Hematopoietic multipotent progenitor cell treated with erythropoietin and hydrocortisone succinate and interleukin-3 and kit ligand, for 6 days (in vitro differentiated cells): ENCODE measurements around the gene CNDP2.

ENCODE experiments used
- DNase-seq: peaks from one replicate; pipeline ENCODE4 v3.0.0-alpha.2; 2015

CNDP2 gene

GRCh38 chr18:74495581-74496507 lies at the start of gene CNDP2:
Gene CNDP2 (plus strand): TSS chr18:74496363. CDS start chr18:74499974, 3,611 bp downstream.
- DNase-seq, result peak; percentile 100

GRCh38 chr18:74446631-74447403 lies 49.3 kb upstream of the CNDP2 start:
- no peak for DNase-seq

GRCh38 chr18:74447404-74448152 lies 48.6 kb upstream of the CNDP2 start:
- no peak for DNase-seq

- DNase-seq, result no peak
Measured at GRCh38 chr18:74450626-74451025, 45.5 kb upstream of the CNDP2 start.

- no peak for DNase-seq
Measured at GRCh38 chr18:74451148-74451547, 45.0 kb upstream of the CNDP2 start.

- no peak for DNase-seq
Measured at GRCh38 chr18:74453016-74453566, 43.1 kb upstream of the CNDP2 start.

GRCh38 chr18:74453642-74454198 lies 42.4 kb upstream of the CNDP2 start:
- no peak for DNase-seq

GRCh38 chr18:74454279-74454751 lies 41.8 kb upstream of the CNDP2 start:
- DNase-seq, result no peak

- no peak for DNase-seq
Measured at GRCh38 chr18:74455386-74455785, 40.8 kb upstream of the CNDP2 start.

GRCh38 chr18:74456017-74456348 lies 40.2 kb upstream of the CNDP2 start:
- no peak for DNase-seq

- DNase-seq, result no peak
Measured at GRCh38 chr18:74456349-74457042, 39.7 kb upstream of the CNDP2 start.

GRCh38 chr18:74457043-74457724 lies 39.0 kb upstream of the CNDP2 start, which contains the start of gene DIPK1C:
Gene DIPK1C (minus strand): TSS chr18:74457308. CDS start chr18:74457259, 49 bp downstream.
- DNase-seq, result no peak

GRCh38 chr18:74457725-74458421 lies 38.3 kb upstream of the CNDP2 start:
- DNase-seq, result no peak

GRCh38 chr18:74459889-74460288 lies 36.3 kb upstream of the CNDP2 start:
- no peak for DNase-seq

GRCh38 chr18:74460825-74461224 lies 35.3 kb upstream of the CNDP2 start:
- DNase-seq, result no peak

- no peak for DNase-seq
Measured at GRCh38 chr18:74463254-74463653, 32.9 kb upstream of the CNDP2 start.

GRCh38 chr18:74463983-74464382 lies 32.2 kb upstream of the CNDP2 start:
- no peak for DNase-seq

GRCh38 chr18:74465775-74466174 lies 30.4 kb upstream of the CNDP2 start:
- DNase-seq, result no peak

- DNase-seq, result no peak
Measured at GRCh38 chr18:74468547-74469061, 27.6 kb upstream of the CNDP2 start.

- no peak for DNase-seq
Measured at GRCh38 chr18:74472312-74472711, 23.9 kb upstream of the CNDP2 start.
